NCI-H226 (cell line): Measurements from ENCODE around the gene CHAF1A.
A peak's percentile ranks its signal among the peaks of the same experiment; 100 is the strongest.

Experiments used
- DNase-seq: peaks from one replicate; pipeline ENCODE4 v3.0.0-alpha.2; 2015

The CHAF1A gene

DNA sequence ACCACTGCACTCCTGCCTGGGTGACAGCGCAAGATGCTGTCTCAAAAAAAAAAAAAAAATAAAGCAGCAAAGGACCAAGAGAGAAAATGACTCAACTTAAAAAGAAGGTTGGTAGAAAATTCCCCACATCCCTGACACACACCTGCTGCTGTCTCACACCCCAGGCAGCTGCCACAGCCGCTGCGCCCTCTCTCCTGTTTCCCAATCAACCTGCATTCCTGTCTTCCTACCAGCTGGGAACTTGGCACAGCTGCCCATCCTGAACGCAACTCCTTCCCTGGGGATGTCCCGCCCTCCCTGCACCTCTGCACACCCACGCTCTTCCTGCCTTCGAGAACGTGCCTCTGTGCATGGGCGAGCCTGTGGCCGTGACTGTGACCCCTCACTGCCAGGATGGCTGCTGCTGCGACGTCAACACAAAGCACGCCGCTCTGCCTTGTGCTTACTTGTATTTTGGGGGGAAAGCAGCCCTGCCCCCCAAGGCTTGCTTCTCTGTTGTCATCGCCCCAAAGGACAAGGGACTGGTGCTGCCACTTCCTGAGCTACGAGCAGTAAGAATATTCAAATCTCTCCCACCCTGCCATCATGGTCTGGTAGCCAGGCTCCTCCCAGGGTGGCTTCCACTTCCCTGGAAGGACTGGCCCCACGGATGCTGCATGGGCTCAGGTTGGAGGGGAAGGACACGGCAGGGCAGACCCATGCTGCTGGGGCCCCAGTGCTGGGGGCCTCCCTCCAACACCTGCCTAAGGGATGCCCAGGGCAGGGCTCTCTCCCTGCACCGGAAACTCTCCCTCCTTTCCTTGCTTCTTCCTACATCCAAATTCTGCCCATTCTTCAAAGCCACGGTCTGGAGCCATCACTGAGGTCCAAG, 22.8 kb upstream of the CHAF1A start:
- DNase-seq = peak; percentile 96

DNA sequence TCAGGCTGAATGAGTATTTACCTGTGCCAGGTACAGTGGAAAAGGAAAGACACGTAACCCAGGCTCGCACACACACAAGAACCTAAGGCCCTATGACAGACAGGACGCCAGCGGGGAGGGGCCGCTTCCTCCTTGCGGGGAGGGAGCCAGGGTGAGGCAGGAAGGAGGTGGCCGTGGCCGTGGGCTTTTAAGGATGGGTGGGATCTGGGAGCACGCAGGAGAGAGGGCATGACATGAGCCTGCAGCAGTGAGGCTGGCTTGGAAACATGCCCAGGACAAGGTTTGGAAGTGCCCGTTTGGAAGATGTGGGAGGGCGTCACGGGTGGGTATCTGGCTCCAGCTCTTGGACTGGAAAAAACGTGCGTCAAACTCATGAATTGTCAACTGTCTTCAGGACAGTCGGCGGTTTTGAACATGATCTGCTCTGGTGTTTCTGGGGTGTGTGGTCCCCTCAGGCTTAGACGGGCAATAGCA, 22.1 kb upstream of the CHAF1A start:
- no peak for DNase-seq

DNA sequence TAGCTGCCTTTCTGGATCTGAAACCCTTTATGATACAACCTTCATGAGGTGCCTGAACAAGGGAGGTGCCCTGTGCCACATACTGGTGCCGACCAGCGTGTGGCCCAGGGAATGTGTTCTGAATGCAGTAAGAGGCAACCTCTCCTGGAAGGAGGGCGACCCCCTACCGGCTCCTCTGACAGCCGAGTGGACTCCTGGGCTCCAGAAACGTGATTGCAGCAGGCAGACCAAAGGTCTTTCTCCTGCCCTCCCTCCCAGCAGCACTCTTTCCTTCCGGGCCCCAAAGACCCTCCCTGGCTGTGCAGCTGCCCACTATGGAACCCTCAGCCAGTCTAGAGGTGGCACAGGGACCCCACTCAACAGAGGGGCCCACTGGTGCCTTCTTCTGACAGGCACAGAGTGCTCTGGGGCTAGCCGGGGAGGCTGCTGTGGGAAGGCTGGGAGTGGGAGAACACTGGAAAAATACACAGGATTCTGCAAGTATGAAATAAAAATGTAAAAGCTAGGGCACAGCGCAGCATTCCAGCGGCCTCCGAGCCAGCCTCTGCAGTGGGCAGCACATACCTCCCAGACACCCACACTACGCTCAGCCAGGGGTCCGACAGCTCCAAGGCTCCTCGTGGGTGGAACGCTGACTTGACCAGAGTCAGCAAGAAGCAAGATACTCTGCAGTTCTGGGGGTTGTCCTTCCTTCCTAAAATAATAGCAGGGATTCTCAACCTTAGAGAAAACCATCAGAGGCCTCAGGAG, 17.0 kb upstream of the CHAF1A start:
- DNase-seq = no peak

DNA sequence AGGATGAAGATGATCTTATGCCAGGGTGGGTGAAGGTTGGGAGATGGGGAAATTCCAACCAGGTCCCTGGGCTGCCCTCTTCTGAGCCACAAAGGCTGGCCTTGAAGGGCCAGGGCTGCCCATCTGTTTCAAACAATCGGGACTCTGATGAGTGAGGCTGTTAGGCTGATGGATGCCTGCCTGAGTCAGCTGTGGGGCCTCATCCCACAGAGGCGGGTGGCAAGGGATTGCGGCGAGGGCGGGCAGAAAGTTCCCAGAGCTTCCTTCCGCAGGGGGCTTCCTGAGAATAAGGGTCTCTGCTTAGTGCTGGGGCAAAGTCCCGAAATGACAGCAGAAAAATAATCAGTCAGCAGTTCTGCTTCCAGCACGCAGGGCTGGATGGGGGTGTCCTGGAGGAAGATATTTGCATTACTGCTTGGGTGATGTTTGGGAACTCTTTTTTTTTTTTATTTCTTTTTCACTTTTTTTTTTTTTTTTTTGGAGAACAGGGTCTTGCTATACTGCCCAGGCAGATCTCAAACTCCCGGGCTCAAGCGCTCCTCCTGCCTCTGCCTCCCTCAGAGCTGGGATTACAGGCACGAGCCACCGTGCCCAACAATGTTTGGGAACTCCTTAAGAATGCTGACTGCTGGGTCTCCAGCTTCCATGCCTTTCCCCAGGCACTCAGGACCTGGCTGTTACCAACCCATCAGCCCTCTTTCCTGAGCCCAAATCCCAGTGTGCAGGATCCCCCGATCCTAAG, 16.2 kb upstream of the CHAF1A start:
- DNase-seq = no peak

DNA sequence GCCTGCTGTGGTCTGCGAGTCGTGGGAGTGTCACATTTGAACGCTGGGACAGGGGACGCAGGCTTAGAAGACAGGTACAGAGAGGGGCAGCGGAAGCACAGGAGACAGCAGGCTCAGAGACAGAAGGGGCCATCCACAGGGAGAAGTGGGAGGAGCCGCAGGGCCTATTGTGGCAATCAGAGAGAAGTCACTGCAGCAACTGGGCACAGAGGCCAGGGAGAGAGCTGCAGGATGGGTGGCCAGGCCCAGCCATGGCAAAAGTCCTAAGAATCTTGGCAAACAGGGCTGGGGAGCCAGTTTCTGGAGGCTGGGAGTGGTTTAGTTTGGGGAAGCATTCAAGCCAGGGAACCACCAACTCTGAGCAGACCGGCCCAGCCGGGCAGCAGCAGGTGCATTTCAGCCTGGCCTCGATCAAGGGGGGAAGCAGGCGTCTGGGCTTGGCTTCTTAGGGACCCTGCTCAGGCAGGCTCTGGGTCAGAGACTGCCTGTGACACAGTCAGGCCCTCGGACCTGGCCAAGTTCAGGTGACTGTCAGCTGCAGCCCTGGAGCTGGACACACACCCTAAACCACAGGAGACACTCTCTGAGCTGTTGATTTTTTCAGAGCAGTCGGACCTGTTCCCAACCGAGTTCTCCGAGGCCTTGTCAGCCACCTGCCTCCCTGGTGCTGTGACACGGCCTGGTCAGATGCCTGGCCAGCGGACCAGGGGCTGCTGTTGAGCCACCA, 13.9 kb upstream of the CHAF1A start:
- no peak for DNase-seq

DNA sequence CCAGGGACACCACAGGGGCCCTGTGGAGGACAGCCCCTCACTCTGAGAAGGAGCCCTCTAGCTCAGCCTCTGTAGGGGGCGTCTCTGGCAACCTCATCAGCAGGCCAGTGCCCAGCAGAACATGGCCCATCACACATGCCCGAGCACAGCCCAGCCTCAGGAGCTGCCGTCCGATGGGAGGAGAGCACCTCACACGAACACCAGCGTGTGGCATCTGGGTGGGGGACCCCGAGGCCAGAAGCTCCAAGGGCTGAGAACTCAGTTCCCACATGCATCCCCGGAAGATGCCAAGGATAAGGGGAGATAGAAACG, 13.4 kb upstream of the CHAF1A start:
- DNase-seq = no peak

DNA sequence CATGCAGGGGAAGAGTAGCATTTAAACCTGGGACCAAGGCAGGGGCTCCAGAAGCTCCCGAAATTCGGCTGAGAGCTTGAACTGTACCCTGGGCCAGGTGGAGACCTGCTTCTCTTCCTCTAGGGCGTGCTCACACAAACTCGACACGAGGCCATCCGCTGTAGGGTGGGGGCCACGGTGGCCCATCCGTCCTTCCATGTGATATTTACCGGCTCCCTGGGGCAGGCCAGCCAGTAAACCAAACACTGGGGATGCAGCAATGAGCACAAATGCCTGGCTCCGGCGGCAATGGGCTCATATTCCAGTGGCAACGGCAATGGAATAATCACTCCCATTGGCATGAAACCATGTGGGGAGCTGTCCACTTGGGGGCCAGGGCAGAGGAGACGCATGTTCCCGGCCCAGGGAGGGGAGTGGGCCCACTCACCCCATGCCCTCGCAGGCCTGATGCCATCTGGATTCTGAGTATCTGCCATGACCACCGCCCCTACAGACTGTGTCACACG, 12.9 kb upstream of the CHAF1A start:
- DNase-seq = no peak

DNA sequence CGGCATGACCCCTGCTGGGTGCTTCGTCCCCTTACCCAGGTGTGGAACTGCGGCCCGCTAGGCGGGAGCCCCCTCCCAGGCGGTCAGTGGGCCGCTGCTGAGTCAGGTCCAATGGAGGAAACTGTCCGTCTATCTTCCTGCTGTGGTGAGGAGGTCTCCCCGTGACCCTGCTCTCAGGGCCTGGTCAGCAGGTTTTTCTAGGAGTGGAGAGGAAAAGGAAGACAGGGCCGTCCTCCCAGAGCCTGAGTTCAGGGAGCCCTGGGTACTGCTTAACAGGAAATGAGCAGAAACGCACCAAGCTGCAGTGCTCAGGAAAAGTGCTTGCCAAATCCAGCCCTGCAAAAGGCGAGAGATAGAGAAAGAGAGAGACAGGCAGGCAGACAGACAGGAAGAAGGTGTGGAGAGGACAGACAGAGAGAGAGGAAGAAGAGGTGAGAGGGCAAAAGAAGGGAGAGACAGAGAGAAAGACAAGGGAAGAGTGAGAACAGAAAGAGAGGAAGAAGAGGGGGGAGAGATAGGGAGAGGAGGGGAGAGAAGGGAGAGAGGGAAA, 12.3 kb upstream of the CHAF1A start:
- DNase-seq = peak; percentile 22

DNA sequence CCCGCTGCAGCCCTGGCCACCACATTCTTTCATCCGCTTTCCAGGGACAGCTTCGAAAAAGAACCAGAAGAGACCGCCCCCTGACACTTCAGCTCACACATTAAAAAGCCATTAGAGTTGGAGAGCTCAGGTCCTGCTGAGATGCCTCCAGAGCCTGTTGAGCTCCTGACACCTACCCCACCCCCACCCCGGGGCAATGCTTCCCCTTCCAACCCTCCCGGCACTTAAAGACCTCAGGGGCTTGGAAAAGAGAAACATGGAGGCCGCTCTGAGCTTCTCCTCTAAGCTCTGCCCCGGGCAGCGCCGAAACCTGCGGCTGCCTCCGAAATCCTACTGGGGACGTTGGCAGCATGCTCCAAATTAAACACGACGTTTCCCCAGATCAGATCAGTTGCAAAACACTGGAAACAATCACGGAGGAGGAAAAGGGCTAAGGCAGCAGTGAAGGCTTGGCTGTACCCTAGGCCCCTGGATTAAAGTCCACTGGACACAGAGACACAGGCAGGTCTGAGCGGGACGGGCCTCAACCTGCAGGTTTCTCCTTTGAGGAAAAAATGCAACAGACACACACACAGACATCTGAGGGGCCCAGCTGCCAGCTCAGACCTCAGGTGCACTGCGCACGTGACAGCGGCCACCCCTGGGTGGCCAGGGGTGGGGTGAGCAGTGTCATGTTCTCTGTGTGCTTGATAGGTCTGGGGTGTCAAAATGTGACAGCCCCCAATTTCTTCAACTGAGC, 11.7 kb upstream of the CHAF1A start:
- DNase-seq = no peak

DNA sequence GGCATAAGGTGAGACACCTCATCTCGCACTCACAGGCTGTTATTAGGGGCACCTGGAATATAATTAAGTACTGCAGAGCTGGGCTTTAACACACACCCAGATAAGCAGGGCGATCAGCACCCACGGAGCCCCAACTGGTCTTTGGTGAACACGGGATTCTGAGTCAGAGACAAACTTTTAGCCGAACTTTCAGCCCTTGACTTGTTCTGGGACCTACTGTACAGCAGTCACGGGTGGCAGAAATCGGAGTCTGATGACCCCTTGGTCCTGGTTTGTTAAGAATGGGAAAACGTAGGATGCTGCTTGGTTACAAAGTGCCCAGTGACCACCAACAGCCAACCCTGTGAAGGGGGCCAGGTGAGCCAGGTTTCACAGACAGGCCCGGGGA, 11.1 kb upstream of the CHAF1A start:
- DNase-seq = no peak

DNA sequence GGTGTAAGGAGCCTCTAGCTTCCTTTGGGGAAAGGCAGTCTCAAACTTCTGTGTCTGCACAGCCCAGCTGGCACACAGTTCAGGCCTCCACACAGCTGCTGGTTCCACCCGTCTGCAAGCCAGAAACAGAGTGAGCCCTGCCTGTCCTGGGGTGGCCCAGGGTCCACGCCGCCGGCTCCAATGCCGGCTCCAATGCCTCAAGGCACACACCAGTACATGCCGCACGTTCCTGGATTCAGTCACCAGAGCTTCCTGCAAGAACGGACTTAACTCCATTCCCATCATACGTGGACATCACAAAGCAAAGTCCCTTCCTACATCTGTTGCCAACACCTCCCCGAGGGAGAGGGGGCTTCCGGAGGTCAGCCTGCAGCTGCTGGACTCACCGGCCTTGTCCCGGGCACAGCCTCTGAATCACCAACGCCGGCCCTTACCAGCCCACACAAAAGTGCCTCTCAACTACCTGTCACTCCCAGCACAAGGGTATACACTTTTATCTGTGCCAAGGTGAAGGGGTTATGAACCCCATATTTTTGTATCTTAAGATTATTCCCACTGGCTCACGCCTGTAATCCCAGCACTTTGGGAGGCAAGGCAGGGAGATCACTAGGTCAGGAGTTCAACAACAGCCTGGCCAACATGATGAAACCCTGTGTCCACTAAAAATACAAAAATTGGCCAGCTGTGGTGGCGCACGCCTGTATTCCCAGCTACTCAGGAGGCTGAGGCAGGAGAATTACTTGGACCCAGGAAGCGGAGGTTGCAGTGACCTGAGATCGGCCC, 10.5 kb upstream of the CHAF1A start:
- DNase-seq = no peak

DNA sequence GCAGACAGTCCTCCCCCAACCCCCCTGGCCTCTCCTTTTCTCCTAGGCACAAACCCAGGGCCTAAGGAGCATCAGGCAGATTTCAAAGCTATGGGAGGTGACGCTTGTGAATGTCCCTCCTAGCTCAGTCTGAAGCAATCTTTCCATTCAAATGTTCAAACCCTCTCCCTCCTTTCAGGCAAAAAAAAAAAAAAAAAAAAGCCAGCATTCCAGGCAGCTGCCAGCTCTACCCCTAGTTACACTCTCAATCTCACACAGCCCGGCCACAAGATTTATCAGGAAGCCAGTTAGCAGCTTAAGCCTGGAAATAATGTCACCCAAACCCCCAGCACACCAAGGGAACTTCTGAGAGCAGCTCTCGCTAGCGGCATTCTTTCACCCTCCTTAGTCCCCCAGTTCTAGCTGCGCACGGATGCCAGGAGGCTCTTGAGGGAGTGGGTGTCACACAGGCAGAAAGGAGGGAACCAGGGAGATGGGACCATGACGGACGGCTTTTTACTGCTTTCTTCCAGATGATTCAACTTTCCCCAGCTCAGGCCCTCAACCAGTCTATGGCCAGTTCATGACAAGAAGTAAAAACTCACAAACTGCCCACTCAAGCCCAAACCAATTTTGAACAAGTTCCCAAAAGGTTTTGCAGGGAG, 8.4 kb upstream of the CHAF1A start:
- no peak for DNase-seq

DNA sequence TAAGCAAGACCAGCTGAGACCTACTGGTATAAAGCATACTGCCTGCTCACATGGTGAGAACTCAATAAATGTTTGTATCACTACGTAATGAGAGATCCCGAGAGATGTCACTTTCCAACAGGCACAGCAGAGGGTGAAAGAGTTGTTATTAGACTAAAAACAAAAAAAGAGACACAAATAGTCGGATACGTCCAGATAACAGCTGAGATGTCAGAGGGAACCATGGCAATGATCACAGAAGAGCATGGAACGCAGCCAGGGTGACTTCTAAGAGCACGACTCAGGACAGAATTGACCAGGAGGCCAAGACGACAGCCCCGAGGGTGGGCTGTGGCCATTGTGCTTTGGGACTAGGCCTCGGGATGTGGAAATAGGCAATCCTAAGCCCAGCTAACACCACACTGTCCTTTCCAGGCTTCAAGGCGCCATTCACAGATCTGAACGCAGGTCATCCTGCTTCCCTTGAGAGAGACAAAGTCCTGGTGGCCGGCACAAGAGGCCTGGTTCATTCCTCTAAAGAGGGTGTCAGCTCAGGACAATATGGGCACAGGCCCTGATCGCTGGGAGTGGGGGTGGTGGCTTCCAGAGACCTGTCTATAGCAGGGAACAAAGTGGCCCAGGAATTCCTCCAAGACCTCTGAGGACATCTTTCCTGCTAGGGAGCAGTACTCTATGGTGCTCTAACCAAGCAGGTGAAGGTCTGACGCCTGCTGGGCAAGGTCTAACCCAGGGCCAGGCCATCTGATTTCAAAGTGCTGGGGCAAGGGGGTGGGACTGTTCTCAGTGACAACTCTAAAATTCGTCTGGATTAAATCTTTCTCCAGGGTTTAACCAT, 5.3 kb upstream of the CHAF1A start:
- DNase-seq = no peak

DNA sequence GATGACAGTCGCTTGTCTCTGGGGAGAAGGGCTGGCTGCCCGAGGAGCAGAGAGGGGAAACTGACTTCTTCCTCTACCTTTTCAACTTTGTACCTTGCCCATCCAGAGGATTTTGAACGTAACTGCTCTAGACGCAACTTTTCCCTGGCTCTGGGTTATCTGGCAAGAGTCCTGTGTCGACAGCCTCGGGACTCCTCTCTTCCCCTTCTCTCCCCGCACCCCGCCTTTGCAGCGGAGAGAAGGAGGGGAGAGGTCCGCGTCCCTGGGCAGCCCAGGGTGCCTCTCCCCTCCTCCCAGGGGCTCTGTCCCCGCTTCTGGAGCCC, 2.7 kb upstream of the CHAF1A start:
- DNase-seq = no peak

DNA sequence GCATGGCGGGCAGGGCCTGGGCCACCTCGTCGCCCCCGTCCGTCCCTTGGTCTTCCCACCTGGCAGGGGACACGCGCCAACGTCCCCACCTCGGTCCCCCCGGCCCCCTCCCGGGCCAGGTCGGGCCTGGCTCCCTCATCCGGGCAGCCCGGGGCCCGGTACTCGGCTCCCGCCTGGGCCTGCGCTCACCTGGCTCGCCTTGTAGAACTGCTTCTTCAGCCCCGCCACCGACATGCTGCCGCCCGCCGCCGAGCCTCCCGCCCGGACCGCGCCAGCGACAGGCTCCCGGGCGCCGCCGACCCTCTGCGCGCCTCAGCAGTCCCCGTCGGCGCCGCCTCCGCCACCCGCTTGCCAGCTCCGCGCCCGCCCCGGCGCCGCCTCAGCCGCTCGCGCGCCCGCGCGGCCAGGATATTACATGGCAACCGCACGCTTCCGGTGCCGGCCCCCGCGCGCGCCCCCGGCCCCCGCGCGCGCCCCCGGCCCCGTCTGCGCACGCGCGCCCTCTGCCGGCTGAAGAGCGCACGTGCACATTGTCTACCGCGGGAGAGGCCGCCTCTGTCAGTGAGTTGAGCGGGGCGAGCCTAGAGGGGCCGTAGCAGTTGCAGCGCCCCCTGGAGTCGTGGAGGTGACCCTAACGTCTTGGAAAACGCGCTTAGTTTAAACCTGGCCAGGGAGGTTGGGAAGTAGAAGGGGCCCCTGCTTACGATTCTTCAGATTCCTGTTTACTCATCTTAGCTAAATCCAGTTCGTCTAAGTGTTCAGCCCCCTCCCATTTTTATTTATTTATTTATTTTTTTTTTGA, 2.1 kb upstream of the CHAF1A start, which contains the start of gene SH3GL1:
SH3GL1 (minus strand) TSS at position 413 of the 802 bp plus-strand sequence; CDS start at position 234, 179 bp downstream.
- DNase-seq = peak; percentile 66

DNA sequence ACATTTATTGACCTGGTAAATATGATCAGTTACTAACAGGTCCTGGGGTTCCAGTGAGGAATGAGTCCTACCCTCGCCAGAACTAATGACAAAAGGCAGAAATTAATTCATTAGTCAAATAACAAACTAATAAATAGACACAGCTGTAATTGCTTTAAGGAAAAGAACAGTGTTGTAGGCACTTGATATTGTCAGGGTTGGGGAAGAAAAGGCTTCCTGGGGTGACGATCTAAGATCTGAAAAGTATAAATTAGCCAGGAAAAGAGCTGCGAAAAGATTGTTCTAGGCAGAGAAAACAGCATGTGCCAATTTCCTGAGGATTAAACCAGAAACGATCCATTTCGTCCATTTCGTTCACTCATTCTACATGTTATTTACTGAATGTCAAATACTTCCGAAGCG, 670 bp upstream of the CHAF1A start:
- DNase-seq = no peak

DNA sequence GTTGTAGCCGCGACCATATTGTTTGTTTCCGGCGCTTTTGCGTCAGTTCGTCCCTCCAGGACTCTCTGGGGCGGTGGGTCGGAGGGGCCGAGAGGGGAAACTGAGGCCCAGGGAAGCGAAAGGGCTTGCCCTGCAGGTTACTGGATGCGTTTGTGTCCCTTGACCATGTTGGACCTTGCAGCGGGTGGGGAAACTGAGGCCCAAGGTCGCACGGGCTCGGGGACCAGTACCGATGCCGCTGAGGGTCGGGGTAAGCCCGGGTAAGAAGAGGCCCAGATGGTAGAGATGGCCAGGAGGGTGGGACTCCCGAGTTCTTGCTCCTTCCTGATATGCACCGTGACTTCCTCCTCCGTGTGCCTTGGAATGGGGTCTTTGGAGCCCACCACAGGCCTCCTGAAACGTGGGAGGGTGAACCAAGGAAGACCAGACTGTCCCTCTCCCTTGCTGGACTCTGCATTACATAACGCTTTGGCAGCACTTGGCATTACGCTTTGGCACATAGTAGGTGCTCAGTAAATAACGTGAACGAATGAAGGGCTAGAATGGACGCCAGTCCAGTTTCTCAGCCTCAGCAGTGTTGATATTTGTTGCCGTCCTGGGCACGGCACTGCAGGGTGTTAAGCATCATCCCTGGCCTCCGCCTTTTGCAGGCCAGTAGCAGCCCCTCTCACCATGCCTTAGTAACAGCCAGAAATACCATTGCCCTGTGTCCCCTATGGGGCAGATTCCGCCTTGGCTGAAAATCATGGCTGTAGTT, 743 bp downstream of the CHAF1A start:
- no peak for DNase-seq

DNA sequence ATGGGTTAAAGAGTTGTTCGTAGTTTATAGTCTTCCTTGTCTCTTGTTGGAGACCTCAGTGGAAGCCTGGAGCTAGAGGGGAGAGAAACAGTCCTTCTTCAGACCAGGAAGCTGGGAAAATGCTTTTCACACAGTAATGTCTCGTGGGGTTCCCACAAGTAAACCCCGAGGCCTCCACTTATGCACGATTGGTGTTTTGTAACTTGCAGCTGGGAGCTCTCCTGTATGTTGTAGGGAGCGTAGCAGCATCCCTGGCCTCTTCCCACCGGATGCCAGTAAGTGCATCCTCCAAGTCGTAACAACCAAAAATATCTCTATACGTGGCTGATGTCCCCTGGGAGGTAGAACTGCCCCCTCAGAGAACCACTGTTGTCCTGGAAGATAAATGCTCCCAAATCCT, 3.5 kb downstream of the CHAF1A start:
- DNase-seq = no peak
